SK-N-SH (cell line): Measurements from ENCODE around the gene ZNF516. TPM values are rescaled to one million over a fixed set of nuclear protein-coding genes. Genes with fewer than 3 reads are reported as not detected.

Source experiments
- CTCF ChIA-PET: fragments of 300-600, 350-600 bp; formaldehyde crosslinking; extraction: SDS; loops from one replicate; lab custom pipeline; 2021; lab: Yijun Ruan, JAX
- POLR2A ChIA-PET: fragments of 350-600 bp; sonication (Branson Sonifier 250); formaldehyde crosslinking; extraction: SDS; loops from one replicate; lab custom pipeline; 2020; ENCODE audit warnings: antibody characterized with exemption, inconsistent platforms; lab: Yijun Ruan, JAX
- DNase-seq: peaks from one replicate; pipeline ENCODE4 v3.0.0; 2012
- H2AFZ ChIP-seq: fragments of 200-600 bp; sonication (generic); 2 replicates; pipeline ENCODE4 v1.8.1; 2016; ENCODE audit warnings: antibody characterized with exemption, mild to moderate bottlenecking, low read depth
- H3F3A ChIP-seq: fragments of 200-600 bp; sonication (generic); replicated peaks from 2 replicates; pipeline ENCODE3; 2016; ENCODE audit warnings: antibody characterized with exemption, mild to moderate bottlenecking; ENCODE audit not compliant: insufficient read depth
- H3K27ac ChIP-seq, 2 experiments: fragments of 200-500 bp in 1 of 2; fragments of 200-600 bp in 1 of 2; sonication (Bioruptor generic) in 1 of 2; sonication (generic), shearing (Covaris generic) in 1 of 2; 2 replicates each; pipeline versions ENCODE4 v1.5.1 to v1.6.1; 2014 to 2016; ENCODE audit warnings: low read depth in 2 of 2, inconsistent platforms in 1 of 2, low read length in 1 of 2, mild to moderate bottlenecking in 1 of 2, mixed read lengths in 1 of 2
- H3K27me3 ChIP-seq: fragments of 200-600 bp; sonication (generic), shearing (Covaris generic); 2 replicates; pipeline ENCODE4 v1.6.1; 2016; ENCODE audit warnings: mixed run types; ENCODE audit not compliant: insufficient read depth
- H3K36me3 ChIP-seq, 2 experiments: fragments of 200-500 bp in 1 of 2; fragments of 200-600 bp in 1 of 2; sonication (Bioruptor generic) in 1 of 2; sonication (generic) in 1 of 2; replicated peaks in 1 of 2; 2 replicates each; pipeline versions ENCODE3 to v1.5.1; 2014 to 2016; ENCODE audit warnings: low read length in 1 of 2, mild to moderate bottlenecking in 1 of 2; ENCODE audit not compliant: insufficient read depth in 2 of 2, control insufficient read depth in 1 of 2
- H3K4me1 ChIP-seq, 2 experiments: fragments of 200-500 bp in 1 of 2; fragments of 200-600 bp in 1 of 2; sonication (Bioruptor generic) in 1 of 2; sonication (generic), shearing (Covaris generic) in 1 of 2; 2 replicates each; pipeline versions ENCODE4 v1.5.1 to v1.6.1; 2014 to 2016; ENCODE audit warnings: low read depth in 1 of 2, low read length in 1 of 2, mixed run types in 1 of 2; ENCODE audit not compliant: insufficient read depth in 2 of 2, control insufficient read depth in 1 of 2
- H3K4me2 ChIP-seq: fragments of 200-600 bp; sonication (generic), shearing (Covaris generic); 2 replicates; pipeline ENCODE4 v1.6.1; 2017; ENCODE audit warnings: mixed run types
- H3K4me3 ChIP-seq, 2 experiments: fragments of 200-500 bp in 1 of 2; fragments of 200-600 bp in 1 of 2; sonication (Bioruptor generic) in 1 of 2; sonication (generic), shearing (Covaris generic) in 1 of 2; 2 replicates each; pipeline versions ENCODE4 v1.5.1 to v1.8.1; 2014 to 2016; ENCODE audit warnings: low read depth in 2 of 2, inconsistent platforms in 1 of 2, low read length in 1 of 2, mild to moderate bottlenecking in 1 of 2, mixed read lengths in 1 of 2, moderate library complexity in 1 of 2
- H3K79me2 ChIP-seq: fragments of 200-600 bp; sonication (generic); 2 replicates; pipeline ENCODE4 v1.8.1; 2017; ENCODE audit warnings: mild to moderate bottlenecking; ENCODE audit not compliant: insufficient read depth
- H3K9ac ChIP-seq: fragments of 200-600 bp; sonication (generic); 2 replicates; pipeline ENCODE4 v1.6.1; 2017; ENCODE audit warnings: mixed run types
- H3K9me2 ChIP-seq: fragments of 200-600 bp; sonication (generic); 2 replicates; pipeline ENCODE4 v1.6.1; 2017; ENCODE audit warnings: mixed run types
- H3K9me3 ChIP-seq: fragments of 200-600 bp; sonication (generic); 2 replicates; pipeline ENCODE4 v1.6.1; 2017; ENCODE audit warnings: mixed run types, mild to moderate bottlenecking, moderate library complexity
- H4K20me1 ChIP-seq: fragments of 200-600 bp; sonication (generic); 2 replicates; pipeline ENCODE4 v1.6.1; 2017; ENCODE audit warnings: mild to moderate bottlenecking, mixed run types; ENCODE audit not compliant: insufficient read depth
- CHD2 ChIP-seq: fragments of 150-350 bp; IDR thresholded peaks from 2 replicates; pipeline ENCODE4 v1.6.1; 2018; ENCODE audit warnings: low read length; ENCODE audit not compliant: partially characterized antibody
- EZH2phosphoT487 ChIP-seq: fragments of 200-600 bp; sonication (generic); IDR thresholded peaks from 2 replicates; pipeline ENCODE4 v1.6.1; 2017; ENCODE audit warnings: low read depth, mixed run types, mild to moderate bottlenecking, antibody characterized with exemption, moderate library complexity, borderline replicate concordance
- FOXJ3 ChIP-seq: sonication (generic); formaldehyde crosslinking; IDR thresholded peaks from 2 replicates; pipeline ENCODE4 v1.5.1; 2020; ENCODE audit warnings: mild to moderate bottlenecking, missing genetic modification reagents
- GATA2 ChIP-seq: sonication (generic); formaldehyde crosslinking; IDR thresholded peaks from 2 replicates; pipeline ENCODE4 v1.5.0; 2020; ENCODE audit warnings: mild to moderate bottlenecking, missing genetic modification reagents
- JUND ChIP-seq: IDR thresholded peaks from 2 replicates; pipeline ENCODE4 v1.4.0; 2012
- NRF1 ChIP-seq: IDR thresholded peaks from 2 replicates; pipeline ENCODE4 v1.6.1; 2012; ENCODE audit warnings: low read depth, mild to moderate bottlenecking, low read length
- RAD21 ChIP-seq: IDR thresholded peaks from 2 replicates; pipeline ENCODE4 v1.6.1; 2012; ENCODE audit warnings: mild to moderate bottlenecking, low read length
- RCOR1 ChIP-seq: fragments of 150-350 bp; IDR thresholded peaks from 2 replicates; pipeline ENCODE4 v1.6.1; 2017; ENCODE audit warnings: antibody characterized with exemption, low read length
- SMC3 ChIP-seq: IDR thresholded peaks from 2 replicates; pipeline ENCODE4 v1.6.1; 2012; ENCODE audit warnings: low read depth, low read length, improper control_type of control experiment
- TEAD4 ChIP-seq: IDR thresholded peaks from 2 replicates; pipeline ENCODE4 v1.4.0; 2012; ENCODE audit warnings: mild to moderate bottlenecking, borderline replicate concordance; ENCODE audit not compliant: insufficient read depth
- YY1 ChIP-seq: IDR thresholded peaks from 2 replicates; pipeline ENCODE4 v1.4.0; 2012; ENCODE audit warnings: low read depth, mild to moderate bottlenecking
- WGBS: methylation state at CpG from one replicate; pipeline ENCODE4 v1.1.6; 2017; ENCODE audit warnings: low lambda C conversion rate; 5-methylcytosine and 5-hydroxymethylcytosine counted together
- polyA plus RNA-seq, 3 experiments: library from polyadenylated mRNA; depleted of rRNA; stranded (reverse); fragments of >200 nt; gene quantifications; 2 replicates each; pipeline ENCODE4 v1.2.3, GENCODE V29; 2012
- TF ChIP-seq, protein P1 (sequence below): fragments of 150-350 bp; IDR thresholded peaks from 2 replicates; pipeline ENCODE4 v1.6.1; 2016; ENCODE audit warnings: mild to moderate bottlenecking, low read depth, low read length
- TF ChIP-seq, protein P2 (sequence below): fragments of 150-350 bp; IDR thresholded peaks from 2 replicates; pipeline ENCODE4 v1.6.1; 2017; ENCODE audit warnings: antibody characterized with exemption, low read length, low read depth, borderline replicate concordance

ZNF516 gene
- polyA plus RNA-seq, 1 of the 3 experiments (the other 2 are of a cell fraction), result 4.4 TPM

DNA sequence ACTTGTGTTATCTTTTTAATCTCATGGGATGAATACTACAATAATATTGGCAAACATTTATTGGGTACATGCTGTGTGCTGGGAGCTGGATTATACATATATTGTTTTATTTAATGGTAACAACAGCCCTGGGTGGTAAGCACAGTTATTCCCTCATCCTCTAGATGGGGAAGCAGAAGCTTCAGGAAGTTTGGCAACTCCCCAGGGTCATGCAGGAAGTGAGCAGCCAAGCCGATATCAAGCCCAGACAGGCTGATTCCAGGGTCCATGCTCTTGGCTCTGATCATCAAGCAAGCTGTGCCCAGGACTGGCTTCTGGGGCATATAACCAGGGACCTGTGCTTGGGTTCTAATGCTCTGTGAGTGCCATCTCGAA, 155.8 kb downstream of the ZNF516 start (continued):
- no peak for TF ChIP-seq TEAD4
- TF ChIP-seq GATA2 (CRISPR knock-in tag), result no peak
- no peak for TF ChIP-seq NRF1
- TF ChIP-seq RCOR1, result no peak
- no peak for TF ChIP-seq RAD21
- no peak for TF ChIP-seq SMC3

GRCh38 chr18:76338619-76339245, 156.3 kb downstream of the ZNF516 start:
- ChIA-PET CTCF (interaction anchor here (1.2 kb wide), 1 partner anchor 10 kb away, joined by 3 read pairs; no protein-coding TSS in a partner anchor), POLR2A (no interaction called here)
- H3K9me3 ChIP-seq, result no peaks in the 10 kb centered on the region
- no peaks in the 10 kb centered on the region for H3K4me1 ChIP-seq
- H3K79me2 ChIP-seq, result no peaks in the 10 kb centered on the region
- no peaks in the 10 kb centered on the region for H4K20me1 ChIP-seq
- no peaks in the 10 kb centered on the region for H3K36me3 ChIP-seq
- no peaks in the 10 kb centered on the region for H3K27me3 ChIP-seq
- no peaks in the 10 kb centered on the region for H3K9me2 ChIP-seq
- no peak overlapping the region for H3K9ac ChIP-seq
- WGBS, result 63% methylated on average over 3 of the region's 5 CpGs
- no peak overlapping the region for H3K4me2 ChIP-seq
- no peak for DNase-seq
- TF ChIP-seq, protein P1, sequence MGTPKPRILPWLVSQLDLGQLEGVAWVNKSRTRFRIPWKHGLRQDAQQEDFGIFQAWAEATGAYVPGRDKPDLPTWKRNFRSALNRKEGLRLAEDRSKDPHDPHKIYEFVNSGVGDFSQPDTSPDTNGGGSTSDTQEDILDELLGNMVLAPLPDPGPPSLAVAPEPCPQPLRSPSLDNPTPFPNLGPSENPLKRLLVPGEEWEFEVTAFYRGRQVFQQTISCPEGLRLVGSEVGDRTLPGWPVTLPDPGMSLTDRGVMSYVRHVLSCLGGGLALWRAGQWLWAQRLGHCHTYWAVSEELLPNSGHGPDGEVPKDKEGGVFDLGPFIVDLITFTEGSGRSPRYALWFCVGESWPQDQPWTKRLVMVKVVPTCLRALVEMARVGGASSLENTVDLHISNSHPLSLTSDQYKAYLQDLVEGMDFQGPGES, result no peak
- no peaks in the 10 kb centered on the region for H3F3A ChIP-seq
- no peak overlapping the region for H2AFZ ChIP-seq
- no peak overlapping the region for H3K4me3 ChIP-seq
- no peak overlapping the region for H3K27ac ChIP-seq

GRCh38 chr18:76338088-76338487, 157.0 kb downstream of the ZNF516 start:
- POLR2A ChIA-PET, result no interaction called here
- H3K27ac ChIP-seq, result no peak overlapping the region
- H3K79me2 ChIP-seq, result no peaks in the 10 kb centered on the region
- no peaks in the 10 kb centered on the region for H3K9me2 ChIP-seq
- no peaks in the 10 kb centered on the region for H3F3A ChIP-seq
- DNase-seq, result no peak
- no peaks in the 10 kb centered on the region for H3K9me3 ChIP-seq
- H3K4me3 ChIP-seq, result no peak overlapping the region
- CTCF ChIA-PET, result interaction anchor here (1.2 kb wide), 1 partner anchor 10 kb away, joined by 3 read pairs; no protein-coding TSS in a partner anchor
- H3K4me2 ChIP-seq, result no peak overlapping the region
- 34% methylated on average over 9 of the region's 9 CpGs for WGBS
- H3K4me1 ChIP-seq, result no peaks in the 10 kb centered on the region
- no peaks in the 10 kb centered on the region for H3K36me3 ChIP-seq
- H4K20me1 ChIP-seq, result no peaks in the 10 kb centered on the region
- H3K27me3 ChIP-seq, result no peaks in the 10 kb centered on the region
- H3K9ac ChIP-seq, result no peak overlapping the region
- TF ChIP-seq TEAD4 (no peak), CHD2 (no peak), JUND (no peak), EZH2phosphoT487 (no peak), FOXJ3 (CRISPR knock-in tag) (no peak), YY1 (no peak), RAD21 (no peak)
- TF ChIP-seq, protein P2, sequence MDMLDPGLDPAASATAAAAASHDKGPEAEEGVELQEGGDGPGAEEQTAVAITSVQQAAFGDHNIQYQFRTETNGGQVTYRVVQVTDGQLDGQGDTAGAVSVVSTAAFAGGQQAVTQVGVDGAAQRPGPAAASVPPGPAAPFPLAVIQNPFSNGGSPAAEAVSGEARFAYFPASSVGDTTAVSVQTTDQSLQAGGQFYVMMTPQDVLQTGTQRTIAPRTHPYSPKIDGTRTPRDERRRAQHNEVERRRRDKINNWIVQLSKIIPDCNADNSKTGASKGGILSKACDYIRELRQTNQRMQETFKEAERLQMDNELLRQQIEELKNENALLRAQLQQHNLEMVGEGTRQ, result no peak
- no peak overlapping the region for H2AFZ ChIP-seq
